ENCODE data around the gene FCN3.
A peak's percentile ranks its signal among the peaks of the same experiment; 100 is the strongest.
"Not testable (repeated sequence)": the region's sequence is repeated elsewhere in the genome, so short reads cannot be mapped to it uniquely, and the experiment has no call there.

FCN3 gene

GRCh38 chr1:27399251-27400025 lies 24.8 kb upstream of the FCN3 start:
- no peak for DNase-seq (ENCODE audit: low spot score)

- no peak for DNase-seq (ENCODE audit: low spot score)
These were observed 24.0 kb upstream of the FCN3 start for GRCh38 chr1:27398405-27399149.

- DNase-seq (ENCODE audit: low spot score): no peak
These were observed 23.1 kb upstream of the FCN3 start for GRCh38 chr1:27397749-27398148.

GRCh38 chr1:27397110-27397509 lies 22.5 kb upstream of the FCN3 start:
- DNase-seq (ENCODE audit: low spot score): no peak

- DNase-seq (ENCODE audit: low spot score): peak; percentile 66
These were observed 21.0 kb upstream of the FCN3 start for GRCh38 chr1:27395441-27396195.

DNA sequence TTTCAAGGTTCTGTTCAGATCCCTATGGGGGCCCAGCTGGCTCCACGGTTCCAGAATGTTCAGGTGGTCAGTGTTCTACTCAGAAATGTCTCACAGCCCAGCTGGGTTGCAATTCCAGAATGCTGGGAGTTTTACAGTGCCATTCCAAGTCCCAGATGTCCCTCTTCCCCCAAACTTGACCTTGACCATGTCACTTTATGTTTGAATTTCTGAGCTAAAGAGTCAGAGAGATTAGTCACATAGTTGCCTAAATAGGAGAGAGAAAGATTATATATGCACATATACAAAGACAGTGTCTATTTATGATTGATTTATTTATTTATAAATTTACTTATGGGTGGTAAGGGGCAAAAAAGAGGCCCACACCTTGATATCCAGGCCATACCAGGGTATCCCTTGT lies 20.3 kb upstream of the FCN3 start:
- no peak for DNase-seq (ENCODE audit: low spot score)

- no peak for DNase-seq (ENCODE audit: low spot score)
These were observed 19.6 kb upstream of the FCN3 start for GRCh38 chr1:27394282-27394658.

DNA sequence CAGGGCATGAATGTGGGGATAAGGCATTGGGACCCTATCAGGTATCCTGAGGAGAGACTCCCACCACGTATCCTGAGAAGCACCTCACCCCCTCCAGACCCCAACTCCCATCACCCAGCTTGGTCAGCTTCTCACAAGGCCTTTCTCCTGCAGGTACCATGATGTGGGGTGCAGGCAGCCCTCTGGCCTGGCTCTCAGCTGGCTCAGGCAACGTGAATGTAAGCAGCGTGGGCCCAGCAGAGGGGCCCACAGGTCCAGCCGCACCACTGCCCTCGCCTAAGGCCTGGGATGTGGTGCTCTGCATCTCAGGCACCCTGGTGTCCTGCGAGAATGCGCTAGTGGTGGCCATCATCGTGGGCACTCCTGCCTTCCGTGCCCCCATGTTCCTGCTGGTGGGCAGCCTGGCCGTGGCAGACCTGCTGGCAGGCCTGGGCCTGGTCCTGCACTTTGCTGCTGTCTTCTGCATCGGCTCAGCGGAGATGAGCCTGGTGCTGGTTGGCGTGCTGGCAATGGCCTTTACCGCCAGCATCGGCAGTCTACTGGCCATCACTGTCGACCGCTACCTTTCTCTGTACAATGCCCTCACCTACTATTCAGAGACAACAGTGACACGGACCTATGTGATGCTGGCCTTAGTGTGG lies 19.1 kb upstream of the FCN3 start:
- DNase-seq (ENCODE audit: low spot score): no peak

DNA sequence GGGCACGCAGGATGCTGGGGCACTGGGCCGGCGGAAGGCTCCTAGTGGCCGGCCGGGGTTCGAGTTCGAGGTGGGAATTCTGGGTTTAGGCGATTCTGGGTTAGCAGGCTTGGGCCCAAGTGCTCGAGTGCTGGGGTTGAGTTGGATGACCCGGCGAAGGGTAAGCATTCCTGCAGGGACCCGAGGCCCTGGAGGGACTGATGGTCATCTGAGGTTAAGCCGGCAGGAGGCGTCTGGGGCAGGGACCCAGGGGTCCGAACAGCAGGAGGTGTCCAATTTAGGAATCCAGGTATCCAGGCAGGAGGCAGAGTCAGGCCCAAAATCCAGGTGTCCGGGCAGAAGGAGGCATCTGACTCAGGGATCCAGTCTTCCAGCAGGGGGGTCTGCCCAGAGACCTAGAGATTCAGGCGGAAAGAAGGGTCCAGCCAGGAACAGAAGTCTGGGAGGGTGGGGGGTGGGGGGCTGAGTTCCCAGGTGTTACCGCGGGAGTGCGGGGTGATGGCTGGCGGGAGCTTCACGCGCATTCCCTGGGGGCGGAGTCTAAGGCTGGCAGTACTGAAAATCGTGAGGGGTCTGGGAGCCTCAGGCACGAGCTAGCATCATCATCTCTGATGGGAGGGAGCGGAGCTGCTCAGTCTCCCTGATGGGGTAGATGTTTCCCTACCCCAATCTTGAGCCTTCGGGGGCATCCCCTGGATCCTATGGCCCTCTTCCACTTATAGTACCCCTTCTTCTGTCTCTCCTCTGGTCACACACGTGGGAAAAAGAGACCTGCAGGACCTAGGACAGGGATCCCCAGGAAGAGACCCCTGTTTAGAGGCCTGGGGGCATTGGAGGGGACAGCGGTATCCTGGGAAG lies 18.4 kb upstream of the FCN3 start:
- no peak for DNase-seq (ENCODE audit: low spot score)

GRCh38 chr1:27392096-27392777 lies 17.6 kb upstream of the FCN3 start, which contains the start of gene GPR3:
Gene GPR3 (plus strand): TSS chr1:27392622. CDS start chr1:27393799, 1,177 bp downstream.
- DNase-seq (ENCODE audit: low spot score): peak; percentile 96

GRCh38 chr1:27391511-27392095 lies 17.0 kb upstream of the FCN3 start:
- no peak for DNase-seq (ENCODE audit: low spot score)

DNA sequence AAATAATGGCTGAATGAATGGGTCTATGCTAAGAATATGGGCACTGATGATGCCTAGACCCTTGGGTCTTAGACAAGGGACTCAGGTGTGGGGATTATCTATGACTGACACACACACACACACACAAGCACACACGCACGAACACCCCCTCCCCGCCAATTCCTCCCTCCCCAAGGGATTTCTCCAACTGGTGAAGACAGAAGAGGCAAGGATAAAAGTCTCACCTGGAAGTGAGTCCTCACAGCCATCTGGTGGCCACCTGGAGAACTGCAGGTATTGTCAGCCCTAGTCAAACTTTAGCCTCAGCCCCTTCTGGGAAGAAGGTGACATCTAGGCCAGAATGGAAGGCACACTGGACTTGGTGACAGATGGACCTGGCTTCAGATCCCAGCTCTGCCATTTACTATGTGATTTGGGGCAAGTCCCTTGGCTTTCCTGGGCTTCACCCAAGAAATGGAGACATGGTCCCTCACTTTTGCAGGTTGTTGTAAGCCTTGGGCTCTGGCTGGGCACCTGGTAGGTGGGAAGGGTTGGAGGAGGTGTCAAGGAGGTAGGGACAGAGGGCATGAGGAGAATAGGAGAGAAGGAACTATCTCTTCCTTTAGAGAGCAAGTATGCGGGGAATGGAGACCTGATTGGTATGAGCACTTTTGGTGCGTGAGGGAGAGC lies 13.8 kb upstream of the FCN3 start:
- DNase-seq (ENCODE audit: low spot score): peak; percentile 53

- not testable (repeated sequence) for DNase-seq (ENCODE audit: low spot score)
These were observed 10.2 kb upstream of the FCN3 start for GRCh38 chr1:27384797-27385196.

DNA sequence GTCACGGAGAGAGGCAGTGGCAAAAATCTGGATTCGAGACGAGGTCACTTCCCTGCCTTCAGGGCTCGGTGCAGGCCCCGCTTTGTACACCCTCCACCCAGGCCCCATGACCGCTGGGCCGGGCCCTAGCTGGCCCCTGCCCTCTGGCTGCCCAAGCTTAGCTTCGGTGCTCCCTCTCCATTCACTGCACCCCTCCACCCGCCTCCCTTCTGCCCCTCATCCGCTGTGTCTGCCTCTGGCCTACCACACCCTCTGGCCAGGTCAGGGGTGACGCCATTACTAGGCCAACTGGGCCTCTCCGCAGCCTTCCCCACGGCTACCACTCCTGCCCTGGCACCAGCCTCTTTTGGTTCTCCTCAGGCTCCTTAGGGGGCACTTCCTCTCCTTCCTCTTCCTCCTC lies 9.0 kb upstream of the FCN3 start:
- DNase-seq (ENCODE audit: low spot score): no peak

- peak; percentile 39 for DNase-seq (ENCODE audit: low spot score)
These were observed 8.5 kb upstream of the FCN3 start, which contains the start of gene CD164L2 for GRCh38 chr1:27383039-27383605. Gene CD164L2 (minus strand): TSS chr1:27383333. CDS start chr1:27383239, 94 bp downstream.

DNA sequence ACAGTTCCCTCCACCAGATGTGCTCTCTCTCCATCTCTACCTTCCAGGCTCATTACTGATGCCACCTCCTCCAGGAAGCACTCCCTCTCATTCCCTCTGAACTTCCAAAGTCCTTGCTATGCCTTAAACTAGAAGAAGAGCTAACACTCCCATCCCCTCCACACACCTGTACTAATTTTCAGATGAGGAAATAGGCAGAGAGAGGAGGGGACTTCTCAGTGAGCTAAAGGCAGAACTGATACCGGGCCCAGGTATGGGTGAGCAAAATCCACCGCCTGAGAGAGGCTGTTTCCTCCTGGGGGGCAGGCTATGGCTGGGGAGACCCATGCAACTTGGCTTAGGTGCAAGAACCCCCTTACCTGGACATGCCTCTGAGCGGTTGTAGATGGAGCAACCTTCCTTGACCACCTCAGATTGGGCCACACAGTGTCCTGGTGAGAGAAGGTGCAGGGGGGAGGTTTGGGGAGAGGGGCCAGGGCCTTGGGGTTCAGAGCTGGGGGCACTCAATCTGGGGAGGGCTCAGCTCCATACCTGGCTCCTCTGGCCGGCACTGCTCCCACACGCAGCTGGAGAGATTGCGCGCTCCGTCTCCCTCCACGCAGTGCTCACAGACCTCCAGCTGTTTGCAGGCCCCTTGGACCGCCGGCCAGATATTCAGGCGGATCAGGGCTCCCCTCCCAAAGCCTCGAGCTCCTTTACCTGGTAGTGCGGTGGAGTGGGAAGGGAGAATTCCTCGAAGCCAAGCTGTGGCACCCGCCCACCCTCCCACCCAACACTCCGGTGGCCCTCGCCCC lies 7.5 kb upstream of the FCN3 start:
- DNase-seq (ENCODE audit: low spot score): no peak

- no peak for DNase-seq (ENCODE audit: low spot score)
These were observed 6.4 kb upstream of the FCN3 start for GRCh38 chr1:27380766-27381733.

All from COLO829 (cell line).